GM19240 (cell line): ENCODE results near the gene ATXN7L3B.

ENCODE experiments used
- DNase-seq: peaks from one replicate; pipeline ENCODE4 v3.0.0; 2011; ENCODE audit warnings: low spot score; ENCODE audit not compliant: insufficient read length

ATXN7L3B gene

GRCh38 chr12:74551291-74551690, 13.7 kb downstream of the ATXN7L3B start:
- no peak for DNase-seq

GRCh38 chr12:74552201-74552600, 14.6 kb downstream of the ATXN7L3B start:
- no peak for DNase-seq

GRCh38 chr12:74559728-74560127, 22.1 kb downstream of the ATXN7L3B start:
- DNase-seq, result no peak

GRCh38 chr12:74563927-74564326, 26.3 kb downstream of the ATXN7L3B start:
- DNase-seq, result no peak

- no peak for DNase-seq
Observed at GRCh38 chr12:74578486-74578885, 40.9 kb downstream of the ATXN7L3B start.

- no peak for DNase-seq
Observed at GRCh38 chr12:74579446-74579845, 41.8 kb downstream of the ATXN7L3B start.

GRCh38 chr12:74579981-74580380, 42.3 kb downstream of the ATXN7L3B start:
- no peak for DNase-seq

GRCh38 chr12:74581439-74581838, 43.8 kb downstream of the ATXN7L3B start:
- DNase-seq, result no peak

GRCh38 chr12:74584483-74585062, 46.9 kb downstream of the ATXN7L3B start:
- DNase-seq, result no peak

GRCh38 chr12:74586251-74586650, 48.6 kb downstream of the ATXN7L3B start:
- no peak for DNase-seq
